GM21390 (cell line): Measurements from ENCODE around the gene ANKZF1.
"Not testable (repeated sequence)": the region's sequence is repeated elsewhere in the genome, so short reads cannot be mapped to it uniquely, and the experiment has no call there.

Experiments used
- ATAC-seq: cut with Tn5 transposase; IDR thresholded peaks from one replicate; pipeline ENCODE4 v1.9.1; 2021; ENCODE audit not compliant: unreplicated experiment

ANKZF1 gene

GRCh38 chr2:219252900-219253752 lies 23.5 kb downstream of the ANKZF1 start, which contains the start of gene TUBA4B:
TSS of gene TUBA4B (plus strand) at chr2:219253243. CDS start at chr2:219253408, 165 bp downstream.
- ATAC-seq: peak; percentile 8

DNA sequence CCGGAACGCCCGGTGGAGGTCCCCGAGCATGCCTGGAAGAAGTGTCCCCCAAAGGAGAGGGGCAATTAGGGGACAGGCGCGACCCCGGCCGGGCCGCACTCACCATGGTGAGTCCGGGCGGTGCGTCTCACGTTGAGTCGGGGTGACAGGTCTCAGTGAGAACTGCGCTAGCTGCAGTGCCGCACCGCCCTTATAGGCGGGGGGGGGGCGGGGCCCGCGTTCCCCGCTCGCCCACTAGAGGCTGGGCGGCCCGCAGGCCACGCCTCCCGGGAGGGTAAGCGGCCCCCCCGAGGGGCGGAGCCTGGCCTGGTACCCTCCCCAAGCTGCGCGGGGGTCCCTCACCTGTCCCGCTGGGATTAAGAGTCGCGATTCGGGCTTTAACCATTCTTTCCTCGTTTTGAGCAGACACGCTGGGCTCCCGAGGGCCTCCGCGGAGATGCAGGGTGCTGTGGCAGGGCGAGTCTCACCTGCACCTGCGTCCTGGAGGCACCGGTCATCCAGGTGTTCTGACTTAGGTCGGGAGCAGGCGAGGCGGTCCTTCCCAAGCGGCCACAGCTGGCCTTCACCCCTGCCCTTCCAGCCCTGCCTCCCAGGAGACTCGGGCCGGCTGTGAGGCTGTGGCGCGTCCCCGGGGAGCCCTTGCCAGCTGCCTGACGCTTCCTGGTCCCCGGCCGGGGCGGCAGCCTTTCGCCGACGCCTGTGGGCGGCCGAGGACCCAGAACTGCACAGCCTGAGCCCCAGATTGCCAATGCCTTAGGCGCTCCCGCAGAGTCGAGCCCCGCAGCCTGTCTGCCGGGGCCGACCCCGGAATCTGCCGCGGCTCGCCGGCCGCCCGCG lies 24.4 kb downstream of the ANKZF1 start, which contains the start of gene TUBA4A:
Gene TUBA4A (minus strand): TSS at position 166 of the 837 bp plus-strand sequence. CDS start 60 bp downstream, at position 106.
- ATAC-seq: peak; percentile 49

- peak; percentile 26 for ATAC-seq
Observed at GRCh38 chr2:219254590-219255201, 25.1 kb downstream of the ANKZF1 start.

DNA sequence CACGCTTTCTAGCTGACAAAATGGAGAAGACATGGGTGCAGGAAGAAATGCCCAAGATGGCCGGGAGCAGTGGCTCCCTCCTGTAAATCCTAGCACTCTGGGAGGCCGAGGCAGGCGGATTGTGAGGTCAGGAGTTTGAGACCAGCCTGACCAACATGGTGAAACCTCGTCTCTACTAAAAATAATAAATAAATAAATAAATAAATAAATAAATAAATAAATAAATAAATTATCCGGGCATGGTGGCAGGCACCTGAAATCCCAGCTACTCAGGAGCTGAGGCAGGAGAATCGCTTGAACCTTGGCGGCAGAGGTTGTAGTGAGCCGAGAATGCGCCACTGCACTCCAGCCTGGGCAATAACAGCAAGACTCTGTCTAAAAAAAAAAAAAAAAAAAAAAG lies 29.3 kb downstream of the ANKZF1 start:
- ATAC-seq: not testable (repeated sequence)

GRCh38 chr2:219261024-219261855 lies 31.6 kb downstream of the ANKZF1 start:
- ATAC-seq: no peak

DNA sequence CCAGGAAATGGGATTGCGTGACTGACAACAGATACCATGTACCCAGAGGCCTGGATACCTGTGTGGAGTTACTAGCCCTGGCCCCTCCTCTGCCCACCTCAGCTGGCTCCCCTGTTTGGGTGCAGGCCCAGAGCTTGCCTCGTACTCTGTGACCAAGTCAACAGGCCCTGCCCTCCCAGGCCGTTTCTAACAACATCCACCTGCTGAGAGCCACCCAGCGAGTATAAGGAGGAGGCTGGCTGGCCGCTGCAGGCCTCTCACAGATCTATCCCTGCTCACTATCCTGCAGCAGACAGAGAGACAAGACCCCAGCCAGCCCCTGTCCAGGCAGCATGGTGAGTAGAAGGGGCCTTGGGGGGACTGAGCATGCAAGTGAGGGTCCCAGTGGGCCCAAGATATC lies 36.6 kb downstream of the ANKZF1 start:
- ATAC-seq: no peak

DNA sequence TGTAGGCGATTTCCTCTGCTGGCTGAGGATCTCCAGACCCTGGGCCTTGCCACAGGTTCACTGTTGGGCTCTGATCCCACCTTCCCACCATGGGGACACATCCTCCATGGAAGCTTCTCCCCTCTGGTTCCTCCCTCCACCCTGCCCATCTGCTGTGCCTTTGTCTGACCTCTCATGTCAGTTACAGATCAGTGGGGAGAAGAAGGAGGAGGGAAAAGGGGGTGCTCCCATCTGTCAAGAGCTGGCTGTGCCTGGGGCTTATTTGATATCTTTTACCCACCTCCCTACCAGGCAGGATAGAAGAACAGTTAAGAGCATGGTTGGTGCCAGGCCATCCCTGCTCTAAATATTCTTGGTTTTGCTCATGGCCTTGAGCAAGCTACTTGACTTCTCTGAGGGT lies 37.3 kb downstream of the ANKZF1 start:
- no peak for ATAC-seq

- ATAC-seq: no peak
Observed at GRCh38 chr2:219268294-219268693, 38.7 kb downstream of the ANKZF1 start.

DNA sequence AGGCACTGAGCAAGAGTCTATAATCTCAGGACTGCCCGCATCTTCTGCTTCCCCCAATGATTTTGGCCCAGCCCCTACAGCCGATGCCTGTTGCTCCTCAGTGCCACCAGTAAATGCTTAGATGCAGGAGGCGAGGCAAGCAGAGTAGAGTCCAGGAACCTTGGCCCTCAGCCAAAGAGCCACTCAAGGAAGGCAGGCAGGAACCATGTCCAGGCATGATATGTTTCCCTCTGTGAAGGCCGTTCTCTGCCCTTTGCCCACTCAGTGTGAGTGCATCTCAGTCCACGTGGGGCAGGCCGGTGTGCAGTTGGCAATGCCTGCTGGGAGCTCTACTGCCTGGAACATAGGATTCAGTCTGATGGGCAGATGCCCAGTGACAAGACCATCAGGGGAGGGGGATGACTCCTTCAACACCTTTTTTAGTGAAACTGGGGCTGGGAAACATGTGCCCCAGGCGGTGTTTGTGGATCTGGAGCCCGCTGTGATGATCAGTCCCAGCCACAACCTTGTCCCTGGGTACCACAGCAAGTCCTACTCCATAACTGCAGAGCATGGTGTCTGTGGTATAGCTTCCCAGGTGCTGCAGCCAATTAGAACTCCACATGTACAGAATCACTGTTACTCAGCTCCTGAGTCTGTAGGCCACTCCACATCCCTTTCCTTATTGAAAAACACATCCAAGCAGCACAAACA lies 39.9 kb downstream of the ANKZF1 start:
- ATAC-seq: no peak

DNA sequence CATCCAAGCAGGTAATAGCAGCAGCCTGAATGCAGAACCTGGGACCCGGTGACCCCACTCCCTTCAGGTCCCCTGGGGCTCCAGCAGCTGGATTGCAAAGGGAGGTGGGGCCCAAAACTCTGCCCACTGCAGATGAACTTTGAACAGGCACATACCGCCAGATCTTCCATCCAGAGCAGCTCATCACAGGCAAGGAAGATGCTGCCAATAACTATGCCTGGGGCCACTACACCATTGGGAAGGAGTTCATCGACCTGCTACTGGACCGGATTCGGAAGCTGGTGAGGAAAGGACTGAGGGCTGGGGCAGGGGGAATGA lies 40.4 kb downstream of the ANKZF1 start:
- ATAC-seq: no peak

DNA sequence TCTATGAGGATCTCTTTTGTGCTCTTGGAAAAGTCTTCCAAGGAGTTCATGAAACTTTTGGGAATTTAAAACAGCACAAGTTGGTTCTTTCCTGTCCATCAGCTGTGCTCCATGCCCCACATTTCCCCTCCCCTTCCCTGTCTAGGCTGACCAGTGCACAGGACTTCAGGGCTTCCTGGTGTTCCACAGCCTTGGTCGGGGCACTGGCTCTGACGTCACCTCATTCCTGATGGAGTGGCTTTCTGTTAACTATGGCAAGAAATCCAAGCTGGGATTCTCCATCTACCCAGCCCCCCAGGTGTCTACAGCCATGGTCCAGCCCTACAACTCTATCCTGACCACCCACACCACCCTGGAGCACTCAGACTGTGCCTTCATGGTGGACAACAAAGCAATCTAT lies 41.4 kb downstream of the ANKZF1 start:
- ATAC-seq: no peak

- no peak for ATAC-seq
Observed at GRCh38 chr2:219272356-219272755, 42.8 kb downstream of the ANKZF1 start.

- ATAC-seq: no peak
Observed at GRCh38 chr2:219272995-219273394, 43.4 kb downstream of the ANKZF1 start.

DNA sequence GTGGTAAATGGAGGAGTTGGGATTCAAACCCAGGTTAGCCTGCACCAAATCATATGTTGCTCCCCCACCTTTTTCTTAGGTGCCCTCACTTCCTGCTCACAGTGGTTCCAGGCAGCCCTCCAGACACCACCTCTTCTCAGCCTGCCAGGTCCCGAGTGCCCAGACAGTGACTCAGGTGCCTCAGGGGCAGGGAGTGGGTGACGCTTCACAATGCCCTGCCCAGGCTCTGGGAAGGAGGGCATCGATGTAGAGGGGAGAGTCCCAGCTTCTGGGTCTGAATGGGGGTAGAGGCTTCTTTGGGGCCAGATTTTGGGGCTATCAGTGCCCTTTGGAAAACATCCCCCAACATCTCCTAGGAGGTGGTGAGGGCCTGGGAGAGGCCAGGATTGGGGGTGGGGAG lies 44.3 kb downstream of the ANKZF1 start:
- no peak for ATAC-seq

DNA sequence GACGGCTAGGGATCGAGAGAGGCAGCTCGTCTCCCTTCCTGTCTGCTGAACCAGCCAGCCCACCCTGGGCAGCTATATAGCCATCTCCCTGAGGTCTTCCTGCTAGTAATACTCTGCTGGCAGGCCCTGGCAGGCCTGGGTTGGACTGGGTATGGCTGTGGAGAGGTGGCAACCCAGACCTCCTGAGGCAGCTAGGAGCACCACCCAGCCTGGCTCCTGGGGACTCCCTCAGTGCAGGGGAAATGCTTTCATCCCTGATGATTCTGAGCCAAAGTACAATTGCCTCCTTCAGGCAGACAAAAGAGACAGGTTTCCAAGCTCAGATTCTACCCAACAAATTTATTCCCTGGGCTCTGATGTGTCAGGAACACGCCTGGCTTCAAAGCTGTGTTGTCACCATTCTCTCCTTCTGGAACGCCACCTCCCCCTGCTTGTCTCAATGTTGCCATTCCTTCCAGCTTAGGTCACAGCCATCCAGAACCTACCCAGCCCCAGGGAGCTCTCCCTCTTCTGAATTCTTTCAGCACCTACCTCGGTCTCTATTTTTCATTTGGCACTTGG lies 44.8 kb downstream of the ANKZF1 start:
- ATAC-seq: no peak

DNA sequence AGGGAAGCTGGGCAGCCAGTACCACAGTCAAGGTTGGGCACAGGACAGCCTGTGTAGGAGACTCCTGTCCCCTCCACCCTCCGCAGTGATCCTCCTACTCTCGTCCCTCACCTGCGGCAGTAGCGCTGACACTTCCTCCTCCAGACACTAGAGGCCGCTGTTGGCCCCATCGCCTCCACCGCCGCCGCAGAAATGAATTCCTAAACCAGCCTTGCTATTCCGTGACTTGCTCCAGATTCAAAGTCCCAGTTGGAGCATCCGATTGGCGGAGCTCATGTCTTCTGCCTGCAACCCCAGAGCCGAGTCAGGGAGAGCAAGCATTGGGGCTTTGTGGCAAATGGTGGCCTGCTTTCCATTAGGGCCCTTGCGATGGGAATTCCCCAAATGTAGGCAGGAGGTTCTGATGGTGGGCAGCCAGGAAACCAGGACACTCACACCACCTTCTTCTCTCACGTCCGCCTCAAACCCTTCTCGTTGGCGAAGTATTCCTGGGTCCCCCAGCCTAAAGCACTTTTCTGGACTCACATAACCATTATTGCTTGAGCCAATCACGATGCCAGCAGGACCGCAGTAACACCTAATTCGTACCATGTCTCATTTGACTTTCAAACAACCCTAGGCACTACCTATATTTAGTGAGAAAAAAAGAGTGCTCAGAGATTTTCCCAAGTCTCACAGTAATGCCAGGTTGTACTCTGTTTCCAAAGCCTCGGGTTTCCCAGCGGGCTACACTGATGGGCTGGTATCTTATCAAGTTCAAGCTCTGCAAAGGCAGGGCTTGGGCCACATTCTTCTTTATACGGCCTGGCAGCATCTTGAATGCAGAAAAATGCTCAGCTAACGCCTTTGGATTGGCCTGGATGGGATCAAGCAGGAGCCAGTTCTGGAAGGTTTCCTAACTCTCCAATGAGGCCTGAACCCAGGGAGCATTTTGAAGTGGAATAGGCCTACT lies 48.4 kb downstream of the ANKZF1 start:
- no peak for ATAC-seq

DNA sequence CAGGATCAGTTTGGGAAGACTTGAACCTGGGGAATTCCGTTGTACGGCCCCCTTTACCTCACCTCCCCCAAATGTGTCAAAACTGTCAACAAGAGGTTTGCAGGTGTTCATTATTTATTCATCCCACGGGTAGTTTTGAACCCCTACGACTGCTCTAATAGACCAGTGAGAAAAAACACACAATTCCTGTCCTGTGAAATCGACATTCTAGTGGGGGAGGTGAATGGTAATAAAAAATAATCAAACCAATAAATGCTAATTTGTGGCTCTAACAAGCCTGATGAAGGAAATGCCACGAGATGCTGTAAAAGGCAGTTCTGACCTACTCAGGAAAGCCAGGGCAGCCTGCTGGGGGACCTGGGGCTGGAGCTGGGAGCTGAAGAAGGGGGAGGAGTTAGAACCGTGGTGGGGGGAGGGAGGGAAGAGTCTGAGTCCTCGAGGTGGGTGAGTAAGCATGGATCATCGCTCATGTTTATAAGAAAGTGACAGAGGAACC lies 49.1 kb downstream of the ANKZF1 start:
- ATAC-seq: no peak

- peak; percentile 86 for ATAC-seq
Observed at GRCh38 chr2:219279151-219279915, 49.7 kb downstream of the ANKZF1 start, which contains the start of gene DNAJB2. TSS of gene DNAJB2 (plus strand) at chr2:219279366. CDS start at chr2:219279834, 468 bp downstream.
